NCI-H1092 treated with DMSO at 0.1 percent for 48 hours (cell line): Measurements from ENCODE around the gene NBAS.
"Not testable (repeated sequence)": the region's sequence is repeated elsewhere in the genome, so short reads cannot be mapped to it uniquely, and the experiment has no call there.

Experiments used
- DNase-seq: peaks from one replicate; lab custom pipeline; 2025; lab: John Stamatoyannopoulos, UW

Gene NBAS

GRCh38 chr2:15260835-15261234 is 300.3 kb downstream of the NBAS start:
- no peak for DNase-seq

GRCh38 chr2:15260196-15260595 is 300.9 kb downstream of the NBAS start:
- no peak for DNase-seq

- no peak for DNase-seq
These were observed 301.8 kb downstream of the NBAS start for GRCh38 chr2:15259356-15259756.

DNA sequence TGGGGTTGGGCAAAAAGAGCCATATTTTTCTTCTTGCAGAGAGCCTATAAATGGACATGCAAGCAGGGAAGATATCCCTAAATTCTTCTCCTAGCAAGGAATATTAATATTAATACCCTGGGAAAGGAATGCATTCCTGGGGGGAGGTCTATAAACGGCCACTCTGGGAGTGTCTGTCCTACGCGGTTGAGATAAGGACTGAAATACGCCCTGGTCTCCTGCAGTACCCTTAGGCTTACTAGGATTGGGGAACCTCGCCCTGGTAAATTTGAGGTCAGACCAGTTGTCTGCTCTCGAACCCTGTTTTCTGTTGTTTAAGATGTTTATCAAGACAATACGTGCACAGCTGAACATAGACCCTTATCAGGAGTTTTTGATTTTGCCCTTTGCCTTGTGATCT is 302.7 kb downstream of the NBAS start:
- DNase-seq: not testable (repeated sequence)

DNA sequence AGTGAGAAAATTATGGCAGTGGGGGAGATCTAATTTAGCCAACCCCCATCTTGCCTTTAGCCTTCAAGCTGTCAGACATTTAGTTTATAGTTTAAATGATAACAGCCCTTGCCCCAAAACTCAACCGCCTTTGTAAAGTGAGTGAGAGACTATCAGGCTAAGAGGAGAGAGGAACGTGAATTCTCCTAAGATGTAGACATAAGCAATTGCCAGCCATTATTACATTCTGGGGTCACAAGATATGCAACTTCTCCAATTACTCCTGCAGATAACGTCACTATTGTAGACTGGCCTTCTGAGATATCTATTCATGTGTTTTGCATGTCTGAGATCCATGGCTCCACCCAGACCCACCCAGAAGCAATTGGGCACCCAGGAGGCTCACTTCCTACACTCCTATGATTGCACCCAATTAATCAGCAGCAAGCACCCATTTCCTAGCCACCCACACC is 307.3 kb downstream of the NBAS start:
- DNase-seq: no peak

DNA sequence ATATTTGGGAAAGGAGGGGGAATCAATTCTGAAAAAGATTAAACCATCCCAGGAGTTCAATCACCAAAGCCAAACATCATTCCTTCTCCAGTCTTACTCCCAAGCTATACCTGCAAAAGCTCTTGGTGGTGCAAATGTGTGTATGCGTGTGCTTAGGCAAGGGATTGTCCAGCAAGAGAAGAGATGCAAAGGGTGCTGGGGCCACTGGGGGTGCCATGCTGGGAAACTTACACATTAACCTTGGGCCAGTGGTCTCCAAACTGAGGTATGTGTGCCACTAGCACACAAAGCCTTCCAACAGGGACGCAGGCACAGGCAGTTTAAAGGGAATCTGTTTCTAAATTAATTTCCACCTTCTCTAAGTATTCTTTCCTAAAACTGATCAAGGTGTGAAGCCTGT is 307.9 kb downstream of the NBAS start:
- DNase-seq: no peak

- DNase-seq: no peak
These were observed 309.4 kb downstream of the NBAS start for GRCh38 chr2:15251753-15252152.

DNA sequence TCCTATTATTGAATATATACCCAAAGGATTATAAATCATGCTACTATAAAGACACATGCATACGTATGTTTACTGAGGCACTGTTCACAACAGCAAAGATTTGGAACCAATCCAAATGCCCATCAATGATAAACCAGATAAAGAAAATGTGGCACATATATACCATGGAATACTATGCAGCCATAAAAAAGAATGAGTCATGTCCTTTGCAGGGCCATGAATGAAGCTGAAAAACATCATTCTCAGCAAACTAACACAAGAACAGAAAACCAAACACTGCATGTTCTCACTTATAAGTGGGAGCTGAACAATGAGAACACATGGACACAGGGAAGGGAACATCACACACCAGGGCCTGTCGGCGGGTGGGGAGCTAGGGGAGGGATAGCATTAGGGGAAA is 310.2 kb downstream of the NBAS start:
- not testable (repeated sequence) for DNase-seq

- DNase-seq: no peak
These were observed 314.3 kb downstream of the NBAS start for GRCh38 chr2:15246870-15247269.

GRCh38 chr2:15243762-15244161 is 317.4 kb downstream of the NBAS start:
- DNase-seq: no peak

- DNase-seq: no peak
These were observed 318.1 kb downstream of the NBAS start for GRCh38 chr2:15242936-15243461.

DNA sequence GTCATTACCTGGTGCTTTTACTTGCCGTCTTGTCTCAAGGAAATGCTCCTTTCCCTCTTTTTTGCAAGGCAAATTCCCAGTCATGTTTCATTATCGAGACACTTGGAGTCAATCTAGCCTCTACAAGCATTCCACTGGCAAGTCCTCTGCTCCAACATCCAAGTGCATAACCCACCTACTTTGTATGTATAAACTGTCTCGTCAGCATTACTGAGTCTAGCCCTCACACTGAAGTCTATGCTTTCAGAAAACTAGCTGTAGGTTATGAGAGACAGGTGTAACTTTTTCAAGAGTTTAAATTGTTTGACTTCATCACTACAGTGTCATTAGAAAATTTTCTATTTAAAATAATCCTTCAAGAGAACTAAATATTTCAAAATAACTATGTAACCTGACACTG is 319.2 kb downstream of the NBAS start:
- DNase-seq: no peak

- no peak for DNase-seq
These were observed 319.9 kb downstream of the NBAS start for GRCh38 chr2:15241201-15241600.

GRCh38 chr2:15238028-15238427 is 323.1 kb downstream of the NBAS start:
- DNase-seq: no peak

DNA sequence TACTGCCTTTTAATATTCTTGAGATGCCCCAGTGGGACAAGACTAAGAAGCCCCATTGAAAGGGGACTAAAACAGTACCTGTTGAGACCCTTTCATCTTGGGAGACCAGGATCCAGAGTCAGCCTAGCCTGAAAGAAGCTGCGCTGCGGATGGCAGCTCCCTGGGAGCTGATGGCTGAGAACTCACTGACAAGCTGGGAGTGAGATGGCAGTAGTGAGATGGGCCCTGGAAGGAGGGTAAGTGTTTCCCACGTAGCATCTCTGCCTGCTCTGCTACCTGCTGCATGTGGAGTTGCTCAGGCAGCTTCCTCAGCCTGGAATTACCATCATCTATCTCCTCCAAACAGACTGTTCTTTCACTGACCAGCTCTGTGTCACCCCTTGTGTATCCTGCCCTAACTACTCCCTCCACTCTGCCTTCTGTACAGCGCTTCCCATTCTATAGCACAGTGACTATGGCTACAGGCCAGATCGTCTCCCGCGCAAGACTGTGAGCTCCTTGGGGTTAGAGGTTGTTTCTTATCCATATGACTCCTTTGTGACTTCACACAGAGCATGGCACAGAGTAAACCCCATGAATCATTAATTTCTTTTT is 330.4 kb downstream of the NBAS start:
- DNase-seq: no peak

DNA sequence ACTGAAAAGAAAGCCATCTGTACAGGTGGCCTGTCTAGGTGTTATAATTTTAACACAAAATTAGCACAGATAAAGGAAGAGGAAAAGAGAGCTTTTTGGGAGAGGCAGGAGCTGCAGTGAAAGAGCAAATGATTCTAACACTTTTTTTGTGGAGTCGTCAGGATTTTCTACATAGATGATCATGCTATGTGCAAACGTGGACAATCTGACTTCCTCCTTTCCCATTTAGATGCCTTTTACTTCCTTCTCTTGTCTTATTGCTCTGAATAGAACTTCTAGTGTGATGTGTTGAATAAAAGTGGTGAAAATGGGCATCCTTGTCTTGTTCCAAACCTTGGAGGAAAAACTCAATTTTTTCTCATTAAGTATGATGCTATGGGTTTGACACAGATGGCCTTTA is 334.5 kb downstream of the NBAS start:
- no peak for DNase-seq

DNA sequence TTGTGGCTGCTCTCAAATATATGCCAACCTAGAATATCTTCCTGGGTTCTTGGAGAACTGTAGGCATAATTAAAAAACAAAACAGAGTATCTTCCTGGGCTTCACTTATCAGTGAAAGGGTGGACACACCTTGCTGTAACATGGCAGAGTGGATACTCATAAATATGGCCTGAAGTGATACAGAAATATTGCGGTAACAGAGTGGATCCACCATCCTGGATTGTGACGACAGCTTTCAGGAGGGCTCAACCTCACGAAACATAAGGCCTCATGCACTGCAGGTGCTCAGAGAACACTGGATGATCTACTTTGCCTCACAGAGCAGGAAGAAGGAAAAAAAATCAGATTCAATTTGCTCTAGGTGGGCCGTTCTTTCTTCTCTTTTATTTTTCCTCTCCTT is 336.0 kb downstream of the NBAS start:
- no peak for DNase-seq

DNA sequence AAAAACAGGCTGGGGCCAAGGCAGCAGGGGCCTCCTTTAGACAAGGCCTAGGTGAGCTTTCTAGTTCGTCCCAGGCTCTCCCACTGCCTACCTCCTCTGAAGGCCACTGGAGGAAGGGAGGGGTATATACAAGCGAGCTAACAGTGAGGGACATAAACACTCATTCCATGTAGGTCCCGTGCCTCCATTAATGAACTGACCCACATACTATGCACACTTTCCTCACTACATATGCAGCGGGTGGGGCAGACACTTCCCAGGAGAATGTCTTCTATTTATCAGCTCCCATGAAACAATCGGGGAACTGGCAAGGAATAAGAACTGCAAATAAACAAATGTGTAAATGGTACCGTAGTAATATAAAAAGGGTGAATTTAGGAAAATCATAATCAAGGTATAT is 336.5 kb downstream of the NBAS start:
- no peak for DNase-seq

GRCh38 chr2:15223887-15224286 is 337.2 kb downstream of the NBAS start:
- no peak for DNase-seq

DNA sequence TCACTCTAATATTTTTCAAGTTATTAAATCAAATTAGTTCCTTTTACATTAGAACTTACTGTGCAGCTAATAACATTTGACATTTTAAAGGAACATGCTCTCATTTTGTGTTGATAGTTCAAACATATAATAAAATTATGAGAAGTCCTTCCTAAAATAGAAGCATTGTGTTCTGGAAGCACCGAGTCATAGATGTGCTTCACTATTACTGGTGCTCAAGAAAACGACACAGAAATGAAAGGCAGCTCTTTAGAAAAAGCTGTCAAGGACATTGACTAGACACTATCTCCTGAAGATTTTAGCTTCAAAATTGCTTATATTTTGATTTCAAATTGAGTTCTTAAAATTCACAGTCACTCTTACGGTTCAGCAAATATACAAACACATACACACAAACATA is 338.3 kb downstream of the NBAS start:
- DNase-seq: no peak

GRCh38 chr2:15220603-15221002 is 340.5 kb downstream of the NBAS start:
- no peak for DNase-seq

GRCh38 chr2:15218423-15219086 is 342.6 kb downstream of the NBAS start:
- DNase-seq: no peak

DNA sequence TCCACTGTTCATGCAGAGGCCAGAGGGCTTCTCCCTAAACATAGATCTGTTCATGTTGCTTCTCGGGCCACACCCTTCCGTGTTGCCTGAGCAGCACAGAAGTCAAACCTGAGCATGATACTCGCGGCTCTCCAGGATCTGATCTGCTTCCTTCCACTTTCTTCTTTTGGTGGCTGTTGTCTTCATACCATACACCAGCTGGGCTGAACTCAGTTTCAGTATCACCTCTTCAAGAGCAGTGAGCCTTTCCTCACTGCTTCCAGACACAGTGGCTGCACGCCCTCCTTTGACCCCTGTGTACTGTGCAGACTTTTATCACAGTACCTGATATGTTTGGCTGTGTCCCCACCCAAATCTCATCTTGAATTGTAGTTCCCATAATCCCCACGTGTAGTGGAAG is 348.9 kb downstream of the NBAS start:
- DNase-seq: no peak

GRCh38 chr2:15210542-15210941 is 350.6 kb downstream of the NBAS start:
- not testable (repeated sequence) for DNase-seq
